GM12875 (cell line): ENCODE results near the gene UST.

ENCODE experiments used
- H3K4me3 ChIP-seq: one replicate; pipeline ENCODE4 v1.5.1; 2011; ENCODE audit warnings: low read depth, low read length, control low read depth
- TF ChIP-seq, protein P1 (sequence below): IDR thresholded peaks from 2 replicates; pipeline ENCODE4 v1.5.1; 2011; ENCODE audit warnings: low read depth, mild to moderate bottlenecking, control low read depth, inconsistent platforms, low read length, moderate library complexity, borderline replicate concordance; ENCODE audit not compliant: insufficient read depth

Gene UST

DNA sequence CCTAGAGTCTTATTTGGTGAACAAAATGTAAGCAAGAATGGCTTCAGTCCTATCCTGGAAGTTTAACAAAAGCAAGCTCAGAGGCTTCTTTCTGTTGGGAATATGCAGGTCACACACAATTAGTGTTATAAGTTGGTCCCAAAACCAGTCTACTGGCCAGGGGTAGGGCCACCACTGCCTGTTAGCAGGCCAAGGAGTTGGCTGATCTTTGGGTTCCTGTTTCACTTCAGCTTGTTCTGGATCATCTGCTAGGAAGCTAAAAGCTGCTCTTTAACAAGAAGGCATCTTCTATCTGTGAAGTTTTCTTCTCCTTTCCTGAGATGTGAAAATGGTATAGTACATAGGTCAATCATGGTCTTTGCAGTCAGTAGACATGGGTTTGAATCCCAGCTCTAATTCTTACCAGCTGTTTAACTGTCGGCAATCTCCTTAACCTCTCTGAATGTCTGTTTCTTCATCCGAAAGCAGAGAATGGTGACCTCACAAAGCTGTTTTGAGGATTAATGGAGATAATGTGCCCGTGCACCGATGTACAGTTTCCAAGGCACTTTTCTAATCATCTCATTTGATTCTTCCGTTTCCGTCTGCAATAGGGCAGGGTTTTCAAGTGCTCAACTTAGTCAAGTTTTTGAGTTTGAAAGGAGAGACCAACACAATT is 299.5 kb downstream of the UST start:
- no peak overlapping the region for H3K4me3 ChIP-seq
- TF ChIP-seq, protein P1, sequence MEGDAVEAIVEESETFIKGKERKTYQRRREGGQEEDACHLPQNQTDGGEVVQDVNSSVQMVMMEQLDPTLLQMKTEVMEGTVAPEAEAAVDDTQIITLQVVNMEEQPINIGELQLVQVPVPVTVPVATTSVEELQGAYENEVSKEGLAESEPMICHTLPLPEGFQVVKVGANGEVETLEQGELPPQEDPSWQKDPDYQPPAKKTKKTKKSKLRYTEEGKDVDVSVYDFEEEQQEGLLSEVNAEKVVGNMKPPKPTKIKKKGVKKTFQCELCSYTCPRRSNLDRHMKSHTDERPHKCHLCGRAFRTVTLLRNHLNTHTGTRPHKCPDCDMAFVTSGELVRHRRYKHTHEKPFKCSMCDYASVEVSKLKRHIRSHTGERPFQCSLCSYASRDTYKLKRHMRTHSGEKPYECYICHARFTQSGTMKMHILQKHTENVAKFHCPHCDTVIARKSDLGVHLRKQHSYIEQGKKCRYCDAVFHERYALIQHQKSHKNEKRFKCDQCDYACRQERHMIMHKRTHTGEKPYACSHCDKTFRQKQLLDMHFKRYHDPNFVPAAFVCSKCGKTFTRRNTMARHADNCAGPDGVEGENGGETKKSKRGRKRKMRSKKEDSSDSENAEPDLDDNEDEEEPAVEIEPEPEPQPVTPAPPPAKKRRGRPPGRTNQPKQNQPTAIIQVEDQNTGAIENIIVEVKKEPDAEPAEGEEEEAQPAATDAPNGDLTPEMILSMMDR, result no peak

DNA sequence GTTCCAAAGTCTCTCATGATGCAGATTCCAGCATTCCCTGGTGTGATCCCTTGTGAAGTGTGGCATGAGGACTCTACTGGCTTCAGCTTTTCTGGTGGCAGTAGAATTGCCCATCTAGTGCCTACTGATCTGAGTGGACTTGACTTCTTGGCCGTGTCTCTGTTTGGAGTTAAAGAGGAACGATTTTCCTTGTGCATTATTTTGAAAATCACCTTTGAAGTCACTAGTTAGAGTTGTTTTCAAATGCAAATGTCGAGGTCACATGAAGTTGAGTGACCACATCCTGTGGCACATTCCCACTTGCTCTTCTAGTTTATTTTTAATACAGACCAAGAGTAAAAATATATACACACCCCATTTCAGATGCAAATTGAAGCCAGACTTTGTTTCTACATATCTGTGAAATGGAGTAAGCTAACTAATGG is 300.0 kb downstream of the UST start:
- no peak overlapping the region for H3K4me3 ChIP-seq
- TF ChIP-seq, protein P1, result no peak

DNA sequence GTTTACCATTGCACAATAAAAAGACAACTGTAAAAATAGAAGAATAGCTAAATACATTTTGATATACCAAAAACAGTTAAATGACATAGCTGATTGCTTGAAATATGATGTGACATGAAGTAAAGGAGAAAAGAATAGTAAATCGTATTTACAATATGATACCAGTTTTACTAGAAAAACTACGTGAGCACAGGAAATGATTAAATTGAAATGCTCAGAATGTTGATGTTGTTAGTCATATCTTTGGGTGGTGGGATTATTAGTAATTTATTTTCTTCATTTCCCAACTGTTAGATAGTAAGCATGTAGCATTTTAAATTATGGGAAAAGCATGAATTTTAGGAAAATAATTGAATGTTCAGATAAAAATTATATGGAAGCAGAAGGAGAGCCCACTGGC is 302.4 kb downstream of the UST start:
- TF ChIP-seq, protein P1, result no peak
- H3K4me3 ChIP-seq, result no peak overlapping the region

DNA sequence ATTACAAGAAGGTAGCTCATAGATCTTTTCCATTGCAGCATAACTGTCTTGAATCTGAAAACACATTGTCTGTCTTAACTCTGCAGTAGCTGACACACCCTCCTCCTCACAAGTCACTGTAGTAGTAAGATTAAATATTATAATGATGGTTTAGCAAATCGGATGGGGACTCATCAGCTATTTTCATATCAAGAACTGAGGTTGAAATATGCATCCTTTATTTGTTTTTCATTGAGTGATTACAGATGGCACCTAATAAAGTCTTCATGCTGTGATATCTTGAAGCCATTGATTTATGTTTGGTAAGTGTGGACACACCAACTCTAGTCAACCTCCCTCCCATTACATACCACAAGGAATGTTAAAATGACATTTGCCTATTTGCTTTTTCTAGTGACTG is 303.3 kb downstream of the UST start:
- TF ChIP-seq, protein P1, result no peak
- H3K4me3 ChIP-seq, result no peak overlapping the region

DNA sequence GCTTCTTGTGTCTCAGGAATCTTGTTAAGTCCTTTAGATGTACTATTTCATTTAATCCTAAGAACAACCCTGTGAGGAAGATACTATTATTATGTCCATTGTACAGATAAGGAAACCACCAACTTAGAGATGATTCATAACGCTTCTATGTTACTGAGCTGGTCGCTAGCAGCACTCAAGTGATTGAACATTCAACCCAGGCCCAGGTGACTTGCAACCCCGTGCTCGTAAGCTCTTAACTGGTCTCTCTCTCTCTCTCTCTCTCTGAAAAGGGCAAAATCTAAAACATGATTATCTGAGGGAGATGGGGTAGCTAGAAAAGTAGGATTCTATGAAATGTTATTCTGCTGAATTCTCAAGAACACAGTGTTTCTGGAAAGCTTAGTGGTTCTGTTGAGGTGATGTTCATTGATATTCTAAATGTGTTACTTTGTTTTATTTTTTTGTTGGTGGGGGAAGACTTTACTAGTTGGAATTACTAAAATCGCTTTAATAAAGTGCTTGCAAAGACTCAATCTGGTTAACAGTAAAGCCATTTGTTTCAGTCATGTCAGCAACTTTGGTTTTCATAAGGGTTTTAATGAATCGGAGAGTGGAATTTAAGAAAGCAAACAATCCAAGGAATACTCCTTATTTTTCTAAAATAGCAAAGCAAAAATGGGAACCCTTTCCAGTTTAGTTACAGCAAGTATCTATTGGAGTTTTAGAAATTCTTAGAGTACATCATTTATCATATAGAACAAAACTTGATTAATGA is 305.7 kb downstream of the UST start:
- no peak overlapping the region for H3K4me3 ChIP-seq
- TF ChIP-seq, protein P1, result no peak

DNA sequence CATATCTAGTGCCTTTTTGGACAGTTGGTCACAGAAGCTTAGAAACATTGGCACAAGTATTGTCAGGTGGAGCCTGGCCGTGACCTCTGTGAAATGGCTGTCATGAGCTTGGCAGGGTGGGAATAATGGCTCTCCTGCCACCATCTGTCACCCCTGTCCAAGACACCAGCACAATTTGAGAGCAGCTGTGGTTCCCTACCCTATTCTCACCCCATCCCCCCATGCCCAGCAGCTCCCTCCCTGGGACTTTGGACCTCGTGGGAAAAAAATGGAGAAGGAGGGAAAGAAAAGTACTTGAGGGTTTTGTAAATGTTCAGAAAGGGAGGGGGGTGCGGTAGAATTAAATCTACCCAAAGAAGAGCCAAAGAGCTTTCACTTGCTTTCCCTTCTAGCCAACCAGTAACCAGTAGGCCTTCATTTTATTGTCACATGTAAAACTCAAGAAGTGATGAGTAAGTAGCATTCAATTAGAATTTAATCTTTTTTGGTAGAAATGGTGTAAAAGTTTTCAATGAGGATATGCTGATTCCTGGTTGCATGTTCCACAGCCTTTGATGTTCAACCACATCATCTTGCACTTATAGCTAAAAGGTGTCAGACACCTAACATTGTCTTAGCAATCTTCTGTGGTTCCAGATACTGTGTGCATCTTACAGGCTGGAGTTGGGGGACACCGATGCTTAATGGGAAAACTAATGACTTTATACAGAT is 307.2 kb downstream of the UST start:
- H3K4me3 ChIP-seq, result no peak overlapping the region
- TF ChIP-seq, protein P1, result no peak
